Left colon (tissue), 2 donors: ENCODE measurements around the gene FAM76A. TPM values are rescaled to one million over a fixed set of nuclear protein-coding genes. Genes with fewer than 3 reads are reported as not detected.
"Not testable (repeated sequence)": the region's sequence is repeated elsewhere in the genome, so short reads cannot be mapped to it uniquely, and the experiment has no call there.

ENCODE experiments used
- ATAC-seq: fragments of 200-7000 bp; cut with Tn5 transposase; one replicate; pipeline ENCODE4 v1.9.1; 2020; ENCODE audit warnings: mild to moderate bottlenecking, moderate library complexity
- DNase-seq, 2 donors: peaks; one replicate each; pipeline ENCODE4 v3.0.0-alpha.2; 2020
- intact Hi-C, 2 donors: fragments of 100-400 bp; cut with DNase I in 1 of 2; cut with micrococcal nuclease in 1 of 2; formaldehyde crosslinking; loops; one replicate each; pipeline versions ENCODE4 v1.11.2 to v1.14.0; 2022; cut with DNase I, micrococcal nuclease
- total RNA-seq, 2 donors: library from RNA; stranded (reverse); fragmentation: NEBNext Ultra II Directional; extraction: Animal tissue kit (Norgen Biotek cat#: 25700); gene quantifications; one replicate each; pipeline ENCODE4 v1.2.1, GENCODE V29; 2021
- donor health status: DM: no; HTN: no; CAD: no.
- donor health status: DM: yes; HTN: yes; CAD: no.

The FAM76A gene
- total RNA-seq, 2 donors from 2014 or later: 13.9 to 15.4 TPM

DNA sequence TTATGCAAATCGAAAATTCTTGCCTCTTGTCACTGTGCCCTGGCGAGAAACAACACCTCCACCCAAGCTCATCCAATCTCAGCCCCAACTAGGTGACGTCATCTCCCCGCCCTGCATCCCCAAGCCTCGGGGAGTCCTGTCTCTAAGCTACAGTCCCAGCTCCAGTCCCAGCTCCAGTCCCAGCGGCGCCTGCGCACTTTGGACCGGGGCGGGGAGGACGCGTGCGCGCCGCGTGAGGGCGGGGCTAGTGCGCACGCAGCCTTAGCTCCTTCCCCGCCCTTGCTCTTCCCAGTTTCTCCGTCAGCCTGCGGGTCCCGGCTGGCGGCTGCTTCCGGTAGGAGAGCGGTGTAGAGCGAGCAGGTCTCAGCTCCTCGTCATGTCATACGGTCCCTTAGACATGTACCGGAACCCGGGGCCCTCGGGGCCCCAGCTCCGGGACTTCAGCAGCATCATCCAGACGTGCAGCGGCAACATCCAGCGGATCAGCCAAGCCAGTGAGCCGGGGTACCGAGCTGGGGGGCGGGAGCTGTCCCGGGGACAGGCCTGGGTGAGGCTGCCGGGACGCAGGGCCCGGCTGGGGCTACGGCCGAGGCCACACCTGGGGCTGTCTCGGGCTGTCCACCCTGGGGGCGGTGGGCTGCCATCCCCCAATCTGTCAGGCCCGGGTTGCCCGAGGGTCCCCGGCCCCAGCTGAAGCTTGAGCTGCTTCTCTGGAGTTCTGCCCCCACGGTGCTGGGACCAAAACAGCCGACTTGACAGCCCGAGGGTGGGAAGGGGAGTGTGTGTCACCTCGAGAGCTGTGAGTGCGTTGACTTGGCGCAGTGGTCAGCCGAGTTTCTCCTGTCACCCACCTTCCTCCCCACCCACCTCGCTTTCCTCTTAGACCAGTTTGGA lies 47.4 kb downstream of the FAM76A start, which contains the start of gene STX12:
TSS of gene STX12 (plus strand) at position 288 of the 894 bp plus-strand sequence. CDS start at position 377, 89 bp downstream.
- peak; percentile 98 to 99 for DNase-seq
- ATAC-seq: peak; percentile 97
- intact Hi-C loops: no loop called here

DNA sequence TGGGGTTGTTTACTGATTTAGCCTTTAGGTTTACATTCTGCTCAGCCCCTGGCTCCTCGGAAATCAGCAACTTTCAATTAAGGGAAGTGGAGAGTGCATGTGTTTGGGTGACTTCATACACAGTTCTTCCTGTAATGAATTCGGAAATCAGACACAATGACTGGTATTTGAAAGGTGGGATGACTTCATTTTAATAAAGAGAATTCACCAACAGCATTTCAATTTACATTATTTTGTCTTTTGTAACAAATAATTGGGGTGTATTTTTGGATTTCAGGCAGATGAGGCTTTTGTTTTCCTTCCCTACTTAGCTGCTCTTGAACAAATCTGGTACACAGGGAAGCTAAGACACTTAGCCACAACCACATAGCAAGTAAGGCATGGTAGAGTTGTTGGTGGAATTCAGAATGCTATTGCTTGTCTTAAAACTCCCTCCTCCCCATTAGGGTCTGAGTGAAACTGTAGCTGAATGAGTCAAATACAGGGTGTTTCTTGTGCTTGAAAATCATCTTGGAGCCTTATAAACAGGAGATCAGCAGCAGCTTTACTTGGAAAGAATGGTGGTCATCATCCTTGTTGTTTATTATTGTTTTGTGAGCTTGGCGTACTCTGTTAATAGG lies 48.2 kb downstream of the FAM76A start:
- DNase-seq: no peak
- intact Hi-C loops: no loop called here
- peak; percentile 27 for ATAC-seq

DNA sequence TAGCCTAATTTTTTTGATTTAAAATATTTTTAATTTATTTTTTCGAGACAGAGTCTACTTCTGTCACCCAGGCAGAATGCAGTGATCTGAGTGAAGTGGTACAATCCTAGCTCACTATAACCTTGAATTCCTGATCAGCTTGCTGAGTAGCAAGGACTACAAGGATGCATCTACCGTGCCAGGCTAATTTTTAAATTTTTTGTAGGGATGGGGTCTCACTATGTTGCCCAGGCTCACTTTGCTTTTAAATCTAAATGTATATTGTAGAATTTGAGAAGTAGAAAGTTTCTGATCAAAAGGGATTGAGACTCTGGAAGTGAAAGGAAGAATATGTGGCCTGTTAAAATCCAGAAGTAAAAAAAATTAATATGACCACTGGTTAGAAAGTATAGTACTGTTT lies 48.9 kb downstream of the FAM76A start:
- DNase-seq: no peak
- intact Hi-C loops: no loop called here
- no peak for ATAC-seq

DNA sequence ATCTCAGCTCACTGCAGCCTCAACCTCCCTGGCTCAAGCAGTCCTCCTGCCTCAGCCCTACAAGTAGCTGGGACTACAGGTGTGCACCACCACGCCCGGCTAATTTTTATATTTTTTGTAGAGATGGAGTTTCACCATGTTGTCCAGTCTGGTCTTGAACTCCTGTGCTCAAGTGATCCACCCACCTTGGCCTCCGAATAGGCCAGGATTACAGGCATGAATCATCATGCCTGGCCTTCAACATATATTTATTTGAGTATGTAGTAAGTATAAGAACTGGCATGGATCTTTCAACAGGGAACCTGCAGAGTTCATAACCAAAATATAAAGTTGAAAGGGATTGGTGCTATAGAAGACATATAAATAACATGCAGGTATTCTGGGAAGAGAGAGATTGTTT lies 49.6 kb downstream of the FAM76A start:
- DNase-seq, intact Hi-C loops, ATAC-seq: not testable (repeated sequence)

DNA sequence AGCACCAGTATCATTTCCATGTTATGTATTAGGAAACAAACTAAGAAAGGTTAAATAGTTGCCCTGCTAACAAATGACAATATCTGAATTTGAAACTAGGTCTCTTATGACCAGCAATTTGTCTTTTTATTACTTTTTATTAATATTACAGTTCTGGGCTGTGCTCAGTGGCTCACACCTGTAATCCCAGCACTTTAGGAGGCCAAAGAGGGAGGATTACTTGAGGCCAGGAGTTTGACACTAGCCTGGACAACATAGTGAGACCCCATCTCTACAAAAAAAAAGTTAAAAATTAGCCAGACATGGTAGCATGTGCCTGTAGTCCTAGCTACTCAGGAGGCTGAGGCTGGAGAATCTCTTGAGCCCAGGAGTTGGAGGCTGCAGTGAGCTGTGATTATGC lies 50.5 kb downstream of the FAM76A start:
- DNase-seq, intact Hi-C loops, ATAC-seq: not testable (repeated sequence)

DNA sequence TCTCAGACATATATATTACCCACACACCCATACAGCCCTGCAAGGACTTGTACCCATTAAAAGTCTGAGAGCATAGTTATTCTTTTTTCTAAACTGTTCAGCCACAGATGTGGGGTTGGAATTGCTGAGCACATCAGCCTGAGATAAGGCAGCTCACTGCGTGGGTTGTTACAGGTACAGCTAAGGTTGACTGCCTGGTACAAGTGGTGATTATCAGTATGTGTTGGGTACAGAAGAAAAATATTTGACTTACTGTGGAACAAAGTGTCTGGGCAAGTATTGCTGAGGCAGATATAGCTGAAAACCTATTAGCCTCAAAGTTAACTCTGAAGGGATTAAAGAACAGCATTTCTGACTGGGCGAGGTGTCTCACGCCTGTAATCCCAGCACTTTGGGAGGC lies 52.3 kb downstream of the FAM76A start:
- ATAC-seq: no peak
- no peak for DNase-seq
- intact Hi-C loops: no loop called here

DNA sequence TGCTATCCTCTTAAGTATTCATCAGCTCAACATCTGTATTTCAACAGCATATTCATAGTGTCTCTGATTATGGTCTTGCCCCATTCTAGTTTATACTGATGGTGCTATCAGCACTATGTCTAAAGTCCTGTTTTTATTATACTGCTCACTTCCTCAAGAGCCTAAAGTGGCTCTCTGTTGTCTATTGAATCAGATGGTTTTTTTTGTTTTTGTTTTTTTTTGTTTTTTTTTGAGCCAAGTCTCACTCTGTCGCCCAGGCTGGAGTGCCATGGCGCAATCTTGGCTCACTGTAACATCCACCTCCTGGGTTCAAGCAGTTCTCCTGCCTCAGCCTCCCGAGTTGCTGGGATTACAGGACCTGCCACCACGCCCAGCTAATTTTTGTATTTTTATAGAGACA lies 53.4 kb downstream of the FAM76A start:
- DNase-seq (no peak), ATAC-seq (peak; percentile 94)

DNA sequence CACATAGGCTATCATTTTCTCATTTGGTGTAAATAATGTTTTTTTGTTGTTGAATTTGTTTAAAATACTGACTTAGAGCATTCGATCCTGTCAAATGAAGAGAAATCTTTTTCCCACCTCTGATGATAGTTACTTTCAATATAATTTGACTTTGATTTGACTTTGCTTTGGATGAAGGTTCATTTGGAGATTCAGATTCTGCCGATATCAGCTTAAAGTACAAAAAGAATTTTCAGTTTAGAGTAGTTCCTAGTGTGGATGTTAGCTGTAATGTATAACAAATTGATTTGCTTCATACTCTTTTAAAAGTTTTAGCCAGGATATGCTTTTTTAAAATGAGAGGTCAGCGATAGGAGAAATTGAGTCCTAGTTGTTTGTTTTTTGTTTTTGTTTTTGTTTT lies 57.2 kb downstream of the FAM76A start:
- ATAC-seq (no peak), DNase-seq (no peak)
- intact Hi-C loops: no loop called here

More for the DNA sequence above, 53.4 kb downstream of the FAM76A start:
- intact Hi-C loops: no loop called here

DNA sequence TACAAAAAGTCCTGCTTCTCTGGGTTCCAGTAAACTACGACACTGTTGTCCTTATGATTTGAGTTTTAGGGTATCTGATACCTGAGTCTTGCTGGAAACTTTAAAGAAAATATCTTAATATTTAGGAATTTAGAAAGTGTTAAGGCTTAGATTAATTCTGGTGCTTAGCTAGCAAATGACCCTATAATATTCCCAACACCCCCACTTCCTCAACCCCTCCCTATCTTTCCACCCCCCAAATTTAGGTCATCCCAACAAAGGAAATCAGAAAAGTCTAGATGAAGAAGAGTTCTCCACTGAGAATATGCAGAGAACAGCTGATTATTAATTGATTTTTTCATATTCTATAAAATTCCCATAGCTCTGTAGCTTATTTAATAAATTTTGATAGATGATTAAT lies 58.9 kb downstream of the FAM76A start:
- ATAC-seq (no peak), DNase-seq (no peak)
- intact Hi-C loops: no loop called here

DNA sequence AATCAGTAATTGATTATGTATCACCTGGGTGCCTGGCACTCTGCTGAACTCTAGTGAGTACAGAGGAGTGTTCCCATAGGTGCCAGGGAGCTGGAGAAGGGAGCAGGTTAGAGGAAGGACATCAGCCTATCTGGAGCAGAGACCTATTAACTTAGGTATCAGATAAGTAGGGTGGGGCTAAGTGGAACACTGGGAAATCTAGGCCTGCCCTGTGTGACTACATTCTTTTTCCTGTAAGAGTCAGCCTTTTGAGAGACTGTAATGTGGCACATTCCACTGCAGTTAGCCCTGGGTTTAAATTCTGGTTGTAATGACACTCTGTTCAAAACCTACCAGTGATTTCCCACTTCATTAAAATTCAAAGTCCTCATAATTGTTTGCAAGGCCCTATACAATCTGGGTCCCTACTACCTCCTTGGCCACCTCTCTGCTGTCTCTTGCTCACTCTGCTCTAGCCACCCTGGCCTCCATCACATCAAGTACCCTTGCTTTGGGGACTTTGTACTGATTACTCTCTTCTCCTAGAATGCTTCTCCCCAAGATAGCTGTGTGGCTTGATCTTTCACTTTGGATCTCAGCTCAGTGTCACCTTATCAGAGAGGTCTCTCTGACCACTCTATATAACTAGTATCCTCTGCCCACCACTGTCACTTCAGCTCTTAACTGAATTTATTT lies 60.2 kb downstream of the FAM76A start:
- DNase-seq: peak in 1 of 2 donors; percentile 51
- ATAC-seq: peak; percentile 95
- intact Hi-C loops: no loop called here

DNA sequence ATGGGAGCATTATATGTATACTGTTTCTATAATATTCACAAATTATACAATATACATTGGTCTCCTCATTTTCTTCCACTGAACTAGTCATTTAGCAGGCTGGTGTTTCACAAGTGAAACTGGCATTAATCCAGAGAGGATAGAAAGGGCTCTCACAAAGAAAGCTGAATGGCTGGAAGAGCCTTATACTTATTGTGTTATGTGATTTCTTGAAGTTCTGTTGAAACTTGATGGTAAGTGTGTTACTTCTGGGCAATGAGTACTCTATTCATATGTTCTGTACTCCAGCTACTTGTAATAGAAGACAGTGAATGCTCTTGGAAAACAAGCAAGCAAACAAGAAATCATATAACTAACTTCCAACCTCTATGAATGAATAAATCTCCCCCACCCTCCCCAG lies 62.1 kb downstream of the FAM76A start:
- no peak for DNase-seq
- no peak for ATAC-seq
- intact Hi-C loops: no loop called here

DNA sequence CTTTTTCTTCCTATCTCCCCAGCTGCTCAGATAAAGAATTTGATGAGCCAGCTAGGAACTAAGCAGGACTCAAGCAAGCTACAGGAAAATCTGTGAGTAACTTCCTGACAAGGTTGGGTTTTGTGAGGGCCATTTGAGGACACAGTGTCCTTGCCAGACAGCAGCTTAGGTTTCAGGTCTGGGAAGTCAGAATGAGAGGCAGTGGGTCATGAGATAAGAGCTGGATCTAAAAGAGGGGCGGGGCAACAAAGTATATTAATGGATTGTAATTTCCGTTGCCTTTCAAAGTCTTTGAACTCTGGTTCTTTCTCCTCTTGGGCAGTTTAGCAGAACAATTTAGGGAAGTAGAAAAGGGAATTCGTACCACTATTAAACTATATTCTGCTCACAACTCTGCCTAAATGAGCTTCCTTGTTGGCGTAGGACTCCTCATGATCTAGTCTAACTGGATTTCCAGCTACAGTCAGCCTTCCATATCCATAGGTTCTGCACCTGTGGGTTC lies 63.8 kb downstream of the FAM76A start:
- ATAC-seq (peak; percentile 58), DNase-seq (no peak)
- intact Hi-C loops: no loop called here

DNA sequence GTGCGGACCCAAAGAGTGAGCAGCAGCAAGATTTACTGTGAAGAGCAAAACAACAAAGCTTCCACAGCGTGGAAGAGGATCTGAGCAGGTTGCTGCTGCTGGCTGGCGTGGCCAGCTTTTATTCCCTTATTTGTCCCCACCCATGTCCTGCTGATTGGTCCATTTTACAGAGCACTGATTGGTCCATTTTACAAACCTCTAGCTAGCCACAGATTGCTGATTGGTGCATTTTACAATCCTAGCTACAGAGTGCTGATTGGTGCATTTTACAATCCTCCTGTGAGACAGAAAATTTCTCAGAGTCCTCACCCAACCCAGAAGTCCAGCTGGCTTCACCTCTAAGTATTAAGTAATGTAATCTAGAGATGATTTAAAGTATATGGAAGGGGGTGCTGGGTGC lies 64.5 kb downstream of the FAM76A start:
- intact Hi-C loops, DNase-seq, ATAC-seq: not testable (repeated sequence)

DNA sequence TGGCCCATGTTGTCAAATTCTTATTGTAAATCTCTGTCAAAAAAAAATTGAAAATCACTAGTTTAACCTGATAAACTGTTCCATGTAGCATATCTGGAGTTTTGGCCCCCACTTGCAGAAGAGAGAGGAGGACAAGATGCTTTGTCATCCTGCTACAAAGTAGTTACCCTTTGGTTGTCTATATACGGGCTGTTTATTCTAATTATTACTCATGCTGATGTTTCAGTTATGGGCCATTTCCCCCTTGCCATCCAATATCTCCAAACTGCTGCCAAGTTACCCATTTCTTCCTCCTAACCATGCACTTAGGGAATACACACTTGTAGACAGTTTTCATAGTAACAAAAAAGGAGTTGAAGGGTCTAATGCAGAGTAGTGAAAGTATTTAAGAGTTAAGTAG lies 69.8 kb downstream of the FAM76A start:
- no peak for ATAC-seq
- DNase-seq: no peak
- intact Hi-C loops: no loop called here

DNA sequence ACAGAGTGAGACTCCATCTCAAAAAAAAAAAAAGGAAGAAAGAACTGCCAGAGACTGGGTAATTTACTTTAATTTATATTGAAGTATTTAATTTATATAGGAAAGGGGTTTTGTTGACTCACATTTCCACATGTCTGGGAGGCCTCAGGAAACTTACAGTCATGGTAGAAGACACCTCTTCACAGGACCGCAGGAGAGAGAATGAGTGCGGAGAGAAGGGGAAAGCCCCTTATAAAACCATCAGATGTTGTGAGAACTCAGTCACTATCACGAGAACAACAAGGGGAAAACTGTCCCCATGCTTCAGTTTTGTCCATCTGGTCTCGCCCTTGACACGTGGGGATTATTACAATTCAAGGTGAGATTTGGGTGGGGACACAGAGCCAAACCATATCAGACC lies 79.0 kb downstream of the FAM76A start:
- DNase-seq: no peak
- intact Hi-C loops: no loop called here
- no peak for ATAC-seq

DNA sequence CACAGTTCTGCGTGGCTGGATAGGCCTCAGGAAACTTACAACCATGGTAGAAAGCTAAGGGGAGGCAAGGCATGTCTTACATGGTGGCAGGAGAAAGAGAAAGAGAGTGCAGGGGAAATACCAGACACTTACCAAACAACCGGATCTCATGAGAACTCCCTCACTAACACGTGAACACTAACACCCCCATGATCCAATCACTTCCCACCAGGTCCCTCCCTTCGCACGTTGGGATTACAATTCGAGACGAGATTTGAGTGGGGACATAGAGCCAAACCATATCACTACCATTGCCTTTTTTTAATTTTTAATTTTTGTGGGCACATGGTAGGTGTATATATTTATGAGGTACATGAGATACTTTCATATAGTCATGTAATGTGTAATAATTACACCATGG lies 81.0 kb downstream of the FAM76A start:
- intact Hi-C loops: no loop called here

DNA sequence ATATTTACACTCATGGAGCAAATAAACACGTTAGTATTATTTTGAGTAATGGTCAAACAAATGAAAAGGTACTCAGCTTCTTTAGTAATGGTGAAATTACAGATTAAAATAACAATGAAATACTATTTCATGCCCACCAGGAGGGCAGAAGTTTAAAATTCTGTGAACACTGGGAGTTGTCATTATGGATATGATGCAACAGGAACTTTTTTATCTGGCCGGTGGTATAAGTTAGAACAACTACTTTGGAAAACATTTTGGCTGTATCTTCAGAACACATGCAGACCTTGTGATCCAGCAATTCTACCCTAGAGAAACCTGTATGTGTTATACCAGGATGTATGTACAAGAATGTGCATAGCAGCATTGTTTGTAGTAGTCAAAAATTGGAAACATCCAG lies 81.6 kb downstream of the FAM76A start:
- intact Hi-C loops: no loop called here
- no peak for DNase-seq
- ATAC-seq: no peak

More for the DNA sequence above, 81.0 kb downstream of the FAM76A start:
- DNase-seq (no peak), ATAC-seq (no peak)

DNA sequence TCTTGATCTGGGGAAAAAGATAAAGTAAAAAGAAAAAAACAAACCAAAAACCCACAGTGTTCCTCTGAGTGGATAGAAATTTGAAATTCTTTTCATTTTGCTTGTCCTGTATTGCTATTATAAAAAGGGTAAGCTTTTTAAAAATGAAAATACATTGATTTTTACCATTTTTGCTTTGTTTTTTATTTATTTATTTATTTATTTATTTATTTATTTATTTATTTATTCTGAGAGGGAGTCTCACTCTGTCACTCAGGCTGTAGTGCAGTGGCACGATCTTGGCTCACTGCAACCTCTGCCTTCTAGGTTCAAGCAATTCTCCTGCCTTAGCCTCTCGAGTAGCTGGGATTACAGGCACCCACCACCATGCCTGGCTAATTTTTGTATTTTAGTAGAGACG lies 82.4 kb downstream of the FAM76A start:
- ATAC-seq, DNase-seq, intact Hi-C loops: not testable (repeated sequence)

DNA sequence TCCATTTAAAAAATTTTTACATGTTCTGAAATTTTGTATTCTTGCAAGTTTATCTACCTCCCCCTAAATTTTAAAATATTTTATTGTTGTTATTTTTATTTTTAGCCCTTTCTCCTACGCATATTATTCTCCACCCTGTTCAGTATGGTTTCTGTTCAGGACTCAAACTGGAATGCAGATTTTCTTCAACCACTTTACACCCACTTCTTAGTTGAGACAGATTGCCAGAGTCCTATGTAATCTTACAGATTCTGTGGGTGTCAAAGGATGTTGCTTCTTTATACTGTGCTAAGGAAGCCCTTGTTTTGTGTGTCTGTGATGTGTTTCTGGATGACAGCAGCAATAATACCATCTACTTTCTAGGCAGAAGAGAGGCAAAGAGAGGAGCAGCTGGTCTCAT lies 84.1 kb downstream of the FAM76A start:
- no peak for DNase-seq
- no peak for ATAC-seq
- intact Hi-C loops: no loop called here
